ENCODE data around the gene YPEL5. TPM values are rescaled to one million over a fixed set of nuclear protein-coding genes. Genes with fewer than 3 reads are reported as not detected.

Gene YPEL5
- total and polyA plus RNA-seq, 10 of the 15 experiments (the other 5 are each of a cell fraction or from before 2014, with no cell fraction given), result 18.8 to 47.3 (median 21.7) TPM

DNA sequence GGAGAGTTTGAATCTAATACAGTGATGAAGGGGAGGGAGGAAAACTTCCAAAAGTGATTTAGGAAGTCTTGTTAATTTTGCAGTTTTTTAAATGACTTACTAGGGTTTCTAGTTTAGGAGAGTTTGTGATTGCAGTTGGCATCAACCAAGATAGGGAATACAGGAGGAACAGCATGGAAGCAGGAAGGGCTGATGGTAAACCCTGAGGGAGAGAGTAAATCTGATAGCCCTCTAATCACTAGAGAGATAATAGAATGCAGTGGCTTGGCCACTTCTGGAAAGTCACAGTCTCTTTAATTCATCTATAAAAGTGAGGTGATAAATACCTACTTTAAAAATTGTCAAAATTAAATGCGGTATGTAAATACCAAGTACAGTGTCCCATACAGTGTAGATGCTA is 5.6 kb downstream of the YPEL5 start:
- Histone ChIP-seq H3K4me1 (ENCODE audit: control insufficient read depth, insufficient read depth, low read length) (peaks cover 18% of the 10 kb centered on the region), H3K4me2 (ENCODE audit: control insufficient read depth, insufficient read depth) (no peak overlapping the region), H3K27ac (ENCODE audit: control insufficient read depth, insufficient read depth) (no peak overlapping the region), H3K9me3 (replicated peaks; ENCODE audit: control insufficient read depth, insufficient read depth, low read length) (no peaks in the 10 kb centered on the region), H4K20me1 (ENCODE audit: control insufficient read depth, insufficient read depth) (no peaks in the 10 kb centered on the region), H3K4me3 (no peak overlapping the region), H3K9ac (ENCODE audit: control insufficient read depth, insufficient read depth, low read length) (no peak overlapping the region), H3K79me2 (ENCODE audit: control insufficient read depth, insufficient read depth, low read length) (no peaks in the 10 kb centered on the region; the same call in 1 of the 2 replicates), H3K27me3 (replicated peaks in 1 of 2; ENCODE audit: control insufficient read depth in 2 of 2, insufficient read depth in 2 of 2, low read length in 1 of 2) (no peaks in the 10 kb centered on the region), H2AFZ (ENCODE audit: control insufficient read depth, low read depth, low read length) (no peak overlapping the region), H3K36me3 (ENCODE audit: control insufficient read depth in 2 of 2, insufficient read depth in 2 of 2, low read length in 1 of 2) (peaks cover 0 to 2% of the 10 kb centered on the region in 2 experiments; a peak in 2 of 4 replicates)
- in situ Hi-C loops (cut with MboI) (loop anchor here (25.0 kb wide), 1 partner anchor 1010 kb away; no protein-coding TSS in a partner anchor), intact Hi-C loops (cut with micrococcal nuclease; ENCODE audit: unreplicated experiment) (no loop called here)
- RAD21 ChIA-PET (ENCODE audit: unreplicated experiment), result interaction anchor here (1.2 to 5.2 kb wide), 2 partner anchors 12 to 559 kb away, joined by 3 to 31 read pairs; no protein-coding TSS in a partner anchor
- FAIRE-seq (no peak), DNase-seq (ENCODE audit: low read depth, low spot score) (no peak), ATAC-seq (no peak)
- SMC1A ChIA-PET (ENCODE audit: uncharacterized antibody, unreplicated experiment), result interaction anchor here (2.6 to 6.1 kb wide), 3 partner anchors 11 to 559 kb away, joined by 13 to 85 read pairs (median 32); no protein-coding TSS in a partner anchor
- TF ChIP-seq SP1 (IDR thresholded peaks at IDR 0.05; ENCODE audit: low read depth, low read length) (no peak), LARP7 (IDR thresholded peaks at IDR 0.05) (no peak), POU2F2 (IDR thresholded peaks at IDR 0.05; ENCODE audit: borderline replicate concordance, low read depth, low read length) (no peak), SIX5 (IDR thresholded peaks at IDR 0.05; ENCODE audit: low read depth, low read length, severe bottlenecking) (no peak), PKNOX1 (IDR thresholded peaks at IDR 0.05) (no peak), TARDBP (IDR thresholded peaks at IDR 0.05; ENCODE audit: borderline replicate concordance) (no peak), SPI1 (IDR thresholded peaks at IDR 0.05; ENCODE audit: borderline replicate concordance, insufficient read depth, low read depth, low read length) (no peak), HDAC6 (IDR thresholded peaks at IDR 0.05; ENCODE audit: unreplicated experiment) (no peak), NFIC (IDR thresholded peaks at IDR 0.05; ENCODE audit: low read depth, low read length) (no peak), CEBPB (IDR thresholded peaks at IDR 0.05; ENCODE audit: borderline replicate concordance in 1 of 2, low read depth in 2 of 2, low read length in 2 of 2) (no peak), CHD1 (IDR thresholded peaks at IDR 0.05; ENCODE audit: low read depth, low read length) (no peak), CHD4 (IDR thresholded peaks at IDR 0.05) (no peak), SMAD1 (IDR thresholded peaks at IDR 0.05; ENCODE audit: low read depth, partially characterized antibody) (no peak), CREM (IDR thresholded peaks at IDR 0.05; ENCODE audit: low read depth) (no peak)
- TF ChIP-seq, protein P1, sequence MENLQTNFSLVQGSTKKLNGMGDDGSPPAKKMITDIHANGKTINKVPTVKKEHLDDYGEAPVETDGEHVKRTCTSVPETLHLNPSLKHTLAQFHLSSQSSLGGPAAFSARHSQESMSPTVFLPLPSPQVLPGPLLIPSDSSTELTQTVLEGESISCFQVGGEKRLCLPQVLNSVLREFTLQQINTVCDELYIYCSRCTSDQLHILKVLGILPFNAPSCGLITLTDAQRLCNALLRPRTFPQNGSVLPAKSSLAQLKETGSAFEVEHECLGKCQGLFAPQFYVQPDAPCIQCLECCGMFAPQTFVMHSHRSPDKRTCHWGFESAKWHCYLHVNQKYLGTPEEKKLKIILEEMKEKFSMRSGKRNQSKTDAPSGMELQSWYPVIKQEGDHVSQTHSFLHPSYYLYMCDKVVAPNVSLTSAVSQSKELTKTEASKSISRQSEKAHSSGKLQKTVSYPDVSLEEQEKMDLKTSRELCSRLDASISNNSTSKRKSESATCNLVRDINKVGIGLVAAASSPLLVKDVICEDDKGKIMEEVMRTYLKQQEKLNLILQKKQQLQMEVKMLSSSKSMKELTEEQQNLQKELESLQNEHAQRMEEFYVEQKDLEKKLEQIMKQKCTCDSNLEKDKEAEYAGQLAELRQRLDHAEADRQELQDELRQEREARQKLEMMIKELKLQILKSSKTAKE (IDR thresholded peaks at IDR 0.05; ENCODE audit: low read depth, poor library complexity, severe bottlenecking), result no peak
- TF ChIP-seq, protein P2, sequence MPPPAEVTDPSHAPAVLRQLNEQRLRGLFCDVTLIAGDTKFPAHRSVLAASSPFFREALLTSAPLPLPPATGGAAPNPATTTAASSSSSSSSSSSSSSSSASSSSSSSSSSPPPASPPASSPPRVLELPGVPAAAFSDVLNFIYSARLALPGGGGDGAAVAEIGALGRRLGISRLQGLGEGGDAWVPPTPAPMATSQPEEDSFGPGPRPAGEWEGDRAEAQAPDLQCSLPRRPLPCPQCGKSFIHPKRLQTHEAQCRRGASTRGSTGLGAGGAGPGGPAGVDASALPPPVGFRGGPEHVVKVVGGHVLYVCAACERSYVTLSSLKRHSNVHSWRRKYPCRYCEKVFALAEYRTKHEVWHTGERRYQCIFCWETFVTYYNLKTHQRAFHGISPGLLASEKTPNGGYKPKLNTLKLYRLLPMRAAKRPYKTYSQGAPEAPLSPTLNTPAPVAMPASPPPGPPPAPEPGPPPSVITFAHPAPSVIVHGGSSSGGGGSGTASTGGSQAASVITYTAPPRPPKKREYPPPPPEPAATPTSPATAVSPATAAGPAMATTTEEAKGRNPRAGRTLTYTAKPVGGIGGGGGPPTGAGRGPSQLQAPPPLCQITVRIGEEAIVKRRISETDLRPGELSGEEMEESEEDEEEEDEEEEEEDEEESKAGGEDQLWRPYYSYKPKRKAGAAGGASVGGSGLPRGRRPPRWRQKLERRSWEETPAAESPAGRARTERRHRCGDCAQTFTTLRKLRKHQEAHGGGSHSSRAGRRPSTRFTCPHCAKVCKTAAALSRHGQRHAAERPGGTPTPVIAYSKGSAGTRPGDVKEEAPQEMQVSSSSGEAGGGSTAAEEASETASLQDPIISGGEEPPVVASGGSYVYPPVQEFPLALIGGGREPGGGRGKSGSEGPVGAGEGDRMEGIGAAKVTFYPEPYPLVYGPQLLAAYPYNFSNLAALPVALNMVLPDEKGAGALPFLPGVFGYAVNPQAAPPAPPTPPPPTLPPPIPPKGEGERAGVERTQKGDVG (CRISPR knock-in tag; IDR thresholded peaks at IDR 0.05), result no peak
- POLR2A ChIA-PET, result interaction anchor here (0.6 to 2.8 kb wide), 3 partner anchors 8 to 271 kb away, joined by 3 to 6 read pairs (median 5); no protein-coding TSS in a partner anchor
- no TSS peak for BruUV-seq (replicated peaks)
- 100% methylated on average over 1 of the region's 1 CpG for WGBS (ENCODE audit: insufficient coverage, insufficient replicate concordance, low lambda C conversion rate, missing lambda C conversion rate)
- CTCF ChIA-PET, result interaction anchor here (0.6 to 7.2 kb wide), 5 partner anchors 8 to 559 kb away, joined by 3 to 116 read pairs (median 11); no protein-coding TSS in a partner anchor

All from GM12878 (cell line).